ENCODE data around the gene RAPGEF1. TPM values are rescaled to one million over a fixed set of nuclear protein-coding genes. Genes with fewer than 3 reads are reported as not detected.

Gene RAPGEF1
- total and polyA plus RNA-seq, 10 donors, result 16.9 to 137 (median 104) TPM

DNA sequence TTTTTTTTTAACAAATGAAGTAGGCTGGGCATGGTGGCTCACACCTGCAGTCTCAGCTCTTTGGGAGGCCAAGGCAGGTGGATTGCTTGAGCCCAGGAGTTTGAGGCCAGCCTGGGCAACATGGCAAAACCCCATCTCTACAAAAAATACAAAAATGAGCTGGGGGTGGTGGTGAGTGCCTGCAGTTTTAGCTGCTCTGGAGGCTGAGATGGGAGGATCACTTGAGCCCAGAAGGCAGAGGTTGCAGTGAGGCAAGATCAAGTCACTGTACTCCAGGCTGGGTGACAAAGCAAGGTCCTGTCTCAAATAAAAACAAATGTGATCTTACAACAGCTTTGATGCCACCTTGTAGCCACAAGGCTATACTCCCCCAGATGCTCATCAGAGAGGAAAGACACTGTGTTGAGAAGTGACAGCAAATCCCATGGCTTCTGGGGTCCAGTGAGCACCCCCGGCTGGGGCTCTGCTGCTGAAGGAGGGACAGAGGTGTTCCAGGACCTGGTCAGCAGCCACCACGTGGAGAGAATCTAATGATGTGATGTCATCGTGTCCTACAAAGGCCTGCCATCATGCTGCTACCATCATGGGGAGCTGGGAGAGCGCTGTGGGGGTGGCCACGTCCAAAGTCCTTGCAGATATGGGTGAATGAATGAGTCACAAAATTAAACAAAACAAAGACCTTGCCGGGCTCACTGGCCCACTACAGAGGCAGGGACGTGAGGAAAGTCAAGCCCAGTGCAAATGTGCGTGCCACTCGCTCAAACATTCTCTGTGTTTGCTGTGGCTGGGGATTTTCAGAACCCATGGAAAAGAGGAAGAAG is 133.9 kb downstream of the RAPGEF1 start:
- no peaks in the 10 kb centered on the region for H3K27me3 ChIP-seq (replicated peaks in 1 of 7)
- no peak overlapping the region for H3K4me3 ChIP-seq
- peaks cover 0 to 32% (median 4%) of the 10 kb centered on the region in 6 donors for H3K4me1 ChIP-seq
- no peaks in the 10 kb centered on the region for H3K9me3 ChIP-seq
- DNase-seq, result no peak
- TF ChIP-seq POLR2AphosphoS5 (IDR thresholded peaks at IDR 0.05) (no peak), POLR2A (IDR thresholded peaks at IDR 0.05) (no peak)
- TF ChIP-seq, protein P1, sequence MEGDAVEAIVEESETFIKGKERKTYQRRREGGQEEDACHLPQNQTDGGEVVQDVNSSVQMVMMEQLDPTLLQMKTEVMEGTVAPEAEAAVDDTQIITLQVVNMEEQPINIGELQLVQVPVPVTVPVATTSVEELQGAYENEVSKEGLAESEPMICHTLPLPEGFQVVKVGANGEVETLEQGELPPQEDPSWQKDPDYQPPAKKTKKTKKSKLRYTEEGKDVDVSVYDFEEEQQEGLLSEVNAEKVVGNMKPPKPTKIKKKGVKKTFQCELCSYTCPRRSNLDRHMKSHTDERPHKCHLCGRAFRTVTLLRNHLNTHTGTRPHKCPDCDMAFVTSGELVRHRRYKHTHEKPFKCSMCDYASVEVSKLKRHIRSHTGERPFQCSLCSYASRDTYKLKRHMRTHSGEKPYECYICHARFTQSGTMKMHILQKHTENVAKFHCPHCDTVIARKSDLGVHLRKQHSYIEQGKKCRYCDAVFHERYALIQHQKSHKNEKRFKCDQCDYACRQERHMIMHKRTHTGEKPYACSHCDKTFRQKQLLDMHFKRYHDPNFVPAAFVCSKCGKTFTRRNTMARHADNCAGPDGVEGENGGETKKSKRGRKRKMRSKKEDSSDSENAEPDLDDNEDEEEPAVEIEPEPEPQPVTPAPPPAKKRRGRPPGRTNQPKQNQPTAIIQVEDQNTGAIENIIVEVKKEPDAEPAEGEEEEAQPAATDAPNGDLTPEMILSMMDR (IDR thresholded peaks at IDR 0.05 in 8 of 11, conservative IDR thresholded peaks at IDR 0.05 in 3 of 11), result no peak
- WGBS, 5 donors, result 85 to 89% (median 88%) methylated on average over 9 of the region's 9 CpGs
- H3K36me3 ChIP-seq, result peaks cover 3 to 100% (median 58%) of the 10 kb centered on the region in 6 donors
- intact Hi-C loops (cut with DNase I; ENCODE audit: low total_unique reads), result no loop called here
- H3K27ac ChIP-seq, result no peak overlapping the region

DNA sequence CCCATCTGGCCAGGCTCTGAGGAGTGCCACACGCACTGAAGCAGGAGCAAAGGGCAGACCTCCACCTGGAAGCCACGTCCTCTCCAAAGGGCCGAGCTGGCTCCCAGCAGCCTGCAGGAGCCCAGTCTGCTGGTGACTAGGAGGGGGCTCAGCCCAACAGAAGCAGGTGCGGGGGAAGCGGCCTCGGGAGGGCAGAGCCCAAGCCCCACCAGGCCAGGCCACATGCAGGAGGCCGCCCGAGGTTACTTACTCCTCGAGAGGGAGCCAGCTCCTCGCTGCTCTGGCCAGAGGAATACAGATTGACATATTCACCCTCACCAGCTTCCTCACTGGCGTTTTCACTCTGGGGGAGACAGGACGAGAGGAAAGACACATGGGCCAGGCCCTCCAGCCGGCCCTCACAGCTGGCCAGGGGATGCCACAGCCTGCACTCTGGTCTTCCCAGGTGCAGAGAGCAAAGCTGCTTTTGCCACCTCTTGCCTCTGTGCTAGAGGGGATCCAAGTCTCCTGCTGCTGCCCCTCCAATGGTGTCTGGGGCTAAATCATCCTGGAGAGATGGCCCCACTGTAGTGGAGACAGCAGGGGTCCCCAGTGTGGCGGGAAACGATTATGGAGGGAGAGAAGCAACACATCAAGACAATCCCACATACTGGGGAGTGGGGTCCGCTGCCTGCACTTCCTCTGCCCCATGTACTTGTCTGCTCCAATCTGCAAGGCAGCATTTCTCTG is 136.0 kb downstream of the RAPGEF1 start:
- Histone ChIP-seq H3K27me3 (replicated peaks in 1 of 7) (no peaks in the 10 kb centered on the region), H3K9me3 (no peaks in the 10 kb centered on the region), H3K4me1 (peaks cover 0 to 26% (median 1%) of the 10 kb centered on the region in 6 donors), H3K27ac (peak overlapping the region in 1 of 8 donors; percentile 6), H3K4me3 (no peak overlapping the region), H3K36me3 (peaks cover 3 to 100% (median 71%) of the 10 kb centered on the region in 6 donors)
- TF ChIP-seq, protein P1 (IDR thresholded peaks at IDR 0.05 in 8 of 11, conservative IDR thresholded peaks at IDR 0.05 in 3 of 11), result no peak
- peak in 1 of 3 donors; percentile 54 for TF ChIP-seq POLR2AphosphoS5 (IDR thresholded peaks at IDR 0.05)
- 86 to 96% (median 93%) methylated on average over 11 to 16 of the region's 16 CpGs for WGBS, 5 donors
- no peak for DNase-seq
- intact Hi-C loops (cut with DNase I; ENCODE audit: low total_unique reads), result no loop called here

DNA sequence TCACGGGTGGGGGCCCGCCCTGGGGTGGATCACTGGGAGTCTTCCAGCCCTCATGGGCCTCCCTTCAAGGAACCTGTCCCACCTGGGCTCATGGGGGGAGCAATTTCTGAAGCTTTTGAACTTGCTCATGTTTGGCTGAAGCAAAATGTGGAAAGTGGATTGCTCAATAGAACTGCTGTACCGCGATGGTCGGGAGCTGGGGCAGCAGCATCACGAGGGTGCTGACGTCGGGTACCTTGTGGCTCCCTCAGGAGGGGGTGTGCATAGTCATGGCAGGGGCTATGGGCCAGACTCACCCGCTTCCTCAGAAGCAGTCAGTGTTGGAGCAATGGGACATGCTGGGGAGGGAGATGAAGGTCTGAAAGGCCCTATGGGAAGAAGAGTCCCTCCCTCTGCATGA is 136.7 kb downstream of the RAPGEF1 start:
- H3K4me3 ChIP-seq, result no peak overlapping the region
- intact Hi-C loops (cut with DNase I; ENCODE audit: low total_unique reads), result no loop called here
- H3K36me3 ChIP-seq, result peaks cover 3 to 100% (median 72%) of the 10 kb centered on the region in 6 donors
- 61 to 82% (median 73%) methylated on average over 8 to 9 of the region's 9 CpGs for WGBS, 5 donors
- H3K27ac ChIP-seq, result peak overlapping the region in 1 of 8 donors; percentile 25
- DNase-seq, result no peak
- no peaks in the 10 kb centered on the region for H3K27me3 ChIP-seq (replicated peaks in 1 of 7)
- no peaks in the 10 kb centered on the region for H3K9me3 ChIP-seq
- TF ChIP-seq POLR2A (IDR thresholded peaks at IDR 0.05) (no peak), POLR2AphosphoS5 (IDR thresholded peaks at IDR 0.05) (peak in 1 of 3 donors; percentile 9)
- peaks cover 0 to 24% (median 2%) of the 10 kb centered on the region in 6 donors for H3K4me1 ChIP-seq

DNA sequence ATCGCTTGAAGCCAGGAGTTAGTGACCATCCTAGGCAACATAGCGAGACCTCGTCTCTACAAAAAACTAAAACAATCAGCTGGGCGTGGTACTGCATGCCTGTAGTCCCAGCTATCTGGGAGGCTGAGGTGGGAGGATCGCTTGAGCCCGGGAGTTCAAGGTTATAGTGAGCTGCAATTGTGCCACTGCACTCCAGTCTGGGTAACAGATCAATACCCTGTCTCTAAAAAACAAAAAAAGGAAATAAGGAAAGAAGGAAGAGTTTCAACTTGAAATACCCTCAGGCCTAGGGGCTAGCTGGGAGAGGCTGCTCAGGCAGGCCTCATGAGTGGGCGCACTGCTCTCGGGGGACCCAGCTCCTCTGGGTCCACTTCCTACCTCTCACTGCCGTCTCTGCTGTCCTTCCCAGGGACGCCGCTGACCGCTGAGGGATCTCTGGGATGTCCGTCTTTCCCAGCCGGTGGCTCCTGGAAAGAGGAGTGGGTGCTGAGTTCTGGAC is 138.1 kb downstream of the RAPGEF1 start:
- no peak overlapping the region for H3K27ac ChIP-seq
- H3K9me3 ChIP-seq, result no peaks in the 10 kb centered on the region
- no peak for TF ChIP-seq POLR2A (IDR thresholded peaks at IDR 0.05)
- TF ChIP-seq POLR2AphosphoS5 (IDR thresholded peaks at IDR 0.05), result no peak
- TF ChIP-seq, protein P1 (IDR thresholded peaks at IDR 0.05 in 8 of 11, conservative IDR thresholded peaks at IDR 0.05 in 3 of 11), result no peak
- H3K27me3 ChIP-seq (replicated peaks in 1 of 7), result no peaks in the 10 kb centered on the region
- DNase-seq, result no peak
- H3K36me3 ChIP-seq, result peaks cover 3 to 100% (median 77%) of the 10 kb centered on the region in 6 donors
- 90 to 93% (median 91%) methylated on average over 14 of the region's 14 CpGs for WGBS, 5 donors
- H3K4me3 ChIP-seq, result no peak overlapping the region
- H3K4me1 ChIP-seq, result peaks cover 0 to 37% (median 5%) of the 10 kb centered on the region in 6 donors
- intact Hi-C loops (cut with DNase I; ENCODE audit: low total_unique reads), result no loop called here

Measured in spleen (tissue), 11 donors.